SK-N-SH treated with all-trans-retinoic acid at 6 μM for 48 hours (cell line): ENCODE measurements around the gene D2HGDH.

ENCODE experiments used
- ATAC-seq: fragments of 200-7000 bp; cut with Tn5 transposase; 3 replicates; pipeline ENCODE4 v1.9.1; 2020; ENCODE audit warnings: mild to moderate bottlenecking, moderate library complexity
- ARNTL ChIP-seq: fragments of 450-650 bp; formaldehyde crosslinking; IDR thresholded peaks from 2 replicates; pipeline ENCODE4 v1.5.0; 2020; ENCODE audit warnings: low read depth, mild to moderate bottlenecking, moderate library complexity, borderline replicate concordance
- BACH2 ChIP-seq: fragments of 250-450 bp; sonication (Bioruptor Pico); IDR thresholded peaks from 2 replicates; pipeline ENCODE4 v1.9.0; 2021; ENCODE audit warnings: mild to moderate bottlenecking, borderline replicate concordance
- CSDC2 ChIP-seq: fragments of 250-450 bp; sonication (Bioruptor Pico); IDR thresholded peaks from 2 replicates; pipeline ENCODE4 v1.5.0; 2020; ENCODE audit warnings: mild to moderate bottlenecking, moderate library complexity
- ESRRG ChIP-seq: fragments of 250-450 bp; sonication (Bioruptor Pico); IDR thresholded peaks from 2 replicates; pipeline ENCODE4 v1.6.1; 2021; ENCODE audit warnings: mild to moderate bottlenecking
- GLIS3 ChIP-seq: fragments of 250-450 bp; sonication (Bioruptor Pico); IDR thresholded peaks from 2 replicates; pipeline ENCODE4 v1.5.0; 2020; ENCODE audit warnings: mild to moderate bottlenecking, moderate library complexity
- ISL1 ChIP-seq: fragments of 250-450 bp; sonication (Bioruptor Pico); IDR thresholded peaks from 2 replicates; pipeline ENCODE4 v2.1.2; 2022; ENCODE audit warnings: mild to moderate bottlenecking, moderate library complexity
- OSR1 ChIP-seq: fragments of 250-450 bp; sonication (Bioruptor Pico); IDR thresholded peaks from 2 replicates; pipeline ENCODE4 v1.8.0; 2022; ENCODE audit warnings: moderate library complexity, mild to moderate bottlenecking, inconsistent platforms
- PPARA ChIP-seq: fragments of 250-450 bp; sonication (Bioruptor Pico); IDR thresholded peaks from 2 replicates; pipeline ENCODE4 v1.5.0; 2020; ENCODE audit warnings: mild to moderate bottlenecking, borderline replicate concordance
- RARB ChIP-seq: fragments of 250-450 bp; sonication (Bioruptor Pico); IDR thresholded peaks from 2 replicates; pipeline ENCODE4 v1.8.0; 2021; ENCODE audit warnings: mild to moderate bottlenecking, moderate library complexity
- SNAI2 ChIP-seq: fragments of 250-450 bp; sonication (Bioruptor Pico); IDR thresholded peaks from 2 replicates; pipeline ENCODE4 v1.5.0; 2020; ENCODE audit warnings: mild to moderate bottlenecking, moderate library complexity
- TCF4 ChIP-seq: fragments of 250-450 bp; sonication (Bioruptor Pico); IDR thresholded peaks from 2 replicates; pipeline ENCODE4 v1.8.0; 2021; ENCODE audit warnings: mild to moderate bottlenecking, moderate library complexity, borderline replicate concordance
- TOX ChIP-seq: fragments of 250-450 bp; sonication (Bioruptor Pico); IDR thresholded peaks from 2 replicates; pipeline ENCODE4 v1.8.0; 2021; ENCODE audit warnings: mild to moderate bottlenecking, moderate library complexity, borderline replicate concordance
- ZFP30 ChIP-seq: fragments of 450-650 bp; formaldehyde crosslinking; IDR thresholded peaks from 2 replicates; pipeline ENCODE4 v1.5.0; 2022; ENCODE audit warnings: mild to moderate bottlenecking, moderate library complexity
- ZNF8 ChIP-seq: fragments of 450-650 bp; formaldehyde crosslinking; IDR thresholded peaks from 2 replicates; pipeline ENCODE4 v1.5.0; 2020; ENCODE audit warnings: mild to moderate bottlenecking, moderate library complexity
- TF ChIP-seq, protein P1 (sequence below): fragments of 250-450 bp; sonication (Bioruptor Pico); IDR thresholded peaks from 2 replicates; pipeline ENCODE4 v1.5.1; 2020; ENCODE audit warnings: low read depth, mild to moderate bottlenecking, moderate library complexity
- TF ChIP-seq, protein P2 (sequence below): fragments of 250-450 bp; sonication (Bioruptor Pico); IDR thresholded peaks from 2 replicates; pipeline ENCODE4 v1.5.0; 2020; ENCODE audit warnings: mild to moderate bottlenecking, moderate library complexity
- TF ChIP-seq, protein P3 (sequence below): fragments of 250-450 bp; sonication (Bioruptor Pico); IDR thresholded peaks from 2 replicates; pipeline ENCODE4 v1.8.0; 2021; ENCODE audit warnings: low read depth, mild to moderate bottlenecking, moderate library complexity, borderline replicate concordance
- TF ChIP-seq, protein P4 (sequence below): fragments of 250-450 bp; sonication (Bioruptor Pico); IDR thresholded peaks from 2 replicates; pipeline ENCODE4 v1.8.0; 2020; ENCODE audit warnings: mild to moderate bottlenecking, moderate library complexity, borderline replicate concordance
- TF ChIP-seq, protein P5 (sequence below): fragments of 250-450 bp; sonication (Bioruptor Pico); IDR thresholded peaks from 2 replicates; pipeline ENCODE4 v1.5.1; 2021; ENCODE audit warnings: mild to moderate bottlenecking, moderate library complexity

The D2HGDH gene

DNA sequence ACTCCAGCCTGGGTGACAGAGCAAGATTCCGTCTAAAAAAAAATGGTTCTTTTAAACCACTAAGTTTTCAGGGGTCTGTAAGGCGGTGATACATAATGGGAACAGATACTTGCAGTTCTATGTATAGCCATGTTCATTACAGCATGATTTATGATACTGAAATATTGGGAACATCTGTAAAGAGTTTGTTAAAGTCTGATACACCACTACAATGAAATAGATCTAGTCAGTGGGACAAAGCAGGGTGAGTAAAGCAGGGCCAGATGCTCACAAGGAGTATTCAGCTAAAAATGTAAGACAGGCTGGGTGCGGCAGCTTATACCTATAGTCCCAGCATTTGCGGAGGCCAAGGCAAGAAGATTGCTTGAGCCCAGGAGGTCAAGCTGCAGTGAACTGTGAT, 38.8 kb upstream of the D2HGDH start:
- TF ChIP-seq ISL1 (CRISPR knock-in tag): no peak
- TF ChIP-seq, protein P1, sequence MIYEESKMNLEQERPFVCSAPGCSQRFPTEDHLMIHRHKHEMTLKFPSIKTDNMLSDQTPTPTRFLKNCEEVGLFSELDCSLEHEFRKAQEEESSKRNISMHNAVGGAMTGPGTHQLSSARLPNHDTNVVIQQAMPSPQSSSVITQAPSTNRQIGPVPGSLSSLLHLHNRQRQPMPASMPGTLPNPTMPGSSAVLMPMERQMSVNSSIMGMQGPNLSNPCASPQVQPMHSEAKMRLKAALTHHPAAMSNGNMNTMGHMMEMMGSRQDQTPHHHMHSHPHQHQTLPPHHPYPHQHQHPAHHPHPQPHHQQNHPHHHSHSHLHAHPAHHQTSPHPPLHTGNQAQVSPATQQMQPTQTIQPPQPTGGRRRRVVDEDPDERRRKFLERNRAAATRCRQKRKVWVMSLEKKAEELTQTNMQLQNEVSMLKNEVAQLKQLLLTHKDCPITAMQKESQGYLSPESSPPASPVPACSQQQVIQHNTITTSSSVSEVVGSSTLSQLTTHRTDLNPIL (CRISPR knock-in tag): no peak
- TF ChIP-seq, protein P2, sequence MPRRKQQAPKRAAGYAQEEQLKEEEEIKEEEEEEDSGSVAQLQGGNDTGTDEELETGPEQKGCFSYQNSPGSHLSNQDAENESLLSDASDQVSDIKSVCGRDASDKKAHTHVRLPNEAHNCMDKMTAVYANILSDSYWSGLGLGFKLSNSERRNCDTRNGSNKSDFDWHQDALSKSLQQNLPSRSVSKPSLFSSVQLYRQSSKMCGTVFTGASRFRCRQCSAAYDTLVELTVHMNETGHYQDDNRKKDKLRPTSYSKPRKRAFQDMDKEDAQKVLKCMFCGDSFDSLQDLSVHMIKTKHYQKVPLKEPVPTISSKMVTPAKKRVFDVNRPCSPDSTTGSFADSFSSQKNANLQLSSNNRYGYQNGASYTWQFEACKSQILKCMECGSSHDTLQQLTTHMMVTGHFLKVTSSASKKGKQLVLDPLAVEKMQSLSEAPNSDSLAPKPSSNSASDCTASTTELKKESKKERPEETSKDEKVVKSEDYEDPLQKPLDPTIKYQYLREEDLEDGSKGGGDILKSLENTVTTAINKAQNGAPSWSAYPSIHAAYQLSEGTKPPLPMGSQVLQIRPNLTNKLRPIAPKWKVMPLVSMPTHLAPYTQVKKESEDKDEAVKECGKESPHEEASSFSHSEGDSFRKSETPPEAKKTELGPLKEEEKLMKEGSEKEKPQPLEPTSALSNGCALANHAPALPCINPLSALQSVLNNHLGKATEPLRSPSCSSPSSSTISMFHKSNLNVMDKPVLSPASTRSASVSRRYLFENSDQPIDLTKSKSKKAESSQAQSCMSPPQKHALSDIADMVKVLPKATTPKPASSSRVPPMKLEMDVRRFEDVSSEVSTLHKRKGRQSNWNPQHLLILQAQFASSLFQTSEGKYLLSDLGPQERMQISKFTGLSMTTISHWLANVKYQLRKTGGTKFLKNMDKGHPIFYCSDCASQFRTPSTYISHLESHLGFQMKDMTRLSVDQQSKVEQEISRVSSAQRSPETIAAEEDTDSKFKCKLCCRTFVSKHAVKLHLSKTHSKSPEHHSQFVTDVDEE (CRISPR knock-in tag): no peak
- TF ChIP-seq BACH2: no peak
- TF ChIP-seq ZFP30: no peak
- TF ChIP-seq PPARA (CRISPR knock-in tag): no peak
- TF ChIP-seq ZNF8 (CRISPR knock-in tag): no peak
- TF ChIP-seq, protein P3, sequence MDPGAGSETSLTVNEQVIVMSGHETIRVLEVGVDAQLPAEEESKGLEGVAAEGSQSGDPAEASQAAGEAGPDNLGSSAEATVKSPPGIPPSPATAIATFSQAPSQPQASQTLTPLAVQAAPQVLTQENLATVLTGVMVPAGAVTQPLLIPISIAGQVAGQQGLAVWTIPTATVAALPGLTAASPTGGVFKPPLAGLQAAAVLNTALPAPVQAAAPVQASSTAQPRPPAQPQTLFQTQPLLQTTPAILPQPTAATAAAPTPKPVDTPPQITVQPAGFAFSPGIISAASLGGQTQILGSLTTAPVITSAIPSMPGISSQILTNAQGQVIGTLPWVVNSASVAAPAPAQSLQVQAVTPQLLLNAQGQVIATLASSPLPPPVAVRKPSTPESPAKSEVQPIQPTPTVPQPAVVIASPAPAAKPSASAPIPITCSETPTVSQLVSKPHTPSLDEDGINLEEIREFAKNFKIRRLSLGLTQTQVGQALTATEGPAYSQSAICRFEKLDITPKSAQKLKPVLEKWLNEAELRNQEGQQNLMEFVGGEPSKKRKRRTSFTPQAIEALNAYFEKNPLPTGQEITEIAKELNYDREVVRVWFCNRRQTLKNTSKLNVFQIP: no peak
- no peak for TF ChIP-seq GLIS3 (CRISPR knock-in tag)
- TF ChIP-seq, all 23 proteins: peak for 0
- no peak for ATAC-seq

DNA sequence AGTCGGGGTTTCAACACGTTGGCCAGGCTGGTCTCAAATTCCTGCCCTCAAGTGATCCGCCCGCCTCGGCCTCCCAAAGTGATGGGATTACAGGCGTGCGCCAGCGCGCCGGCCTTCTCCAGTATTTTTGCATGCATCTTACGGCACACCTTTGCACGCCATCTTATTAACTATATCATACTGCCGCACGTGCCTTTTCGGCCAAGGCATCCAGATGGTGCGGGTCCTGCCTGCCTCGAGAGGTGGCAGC, 33.4 kb upstream of the D2HGDH start:
- 0 out of 2 replicates have a peak, but pooled peaks have one; percentile 23 for TF ChIP-seq TCF4 (CRISPR knock-in tag)
- TF ChIP-seq RARB (CRISPR knock-in tag): no peak
- no peak for TF ChIP-seq ESRRG (CRISPR knock-in tag)
- TF ChIP-seq BACH2: no peak
- no peak for TF ChIP-seq PPARA (CRISPR knock-in tag)
- TF ChIP-seq SNAI2: no peak
- TF ChIP-seq, protein P3: no peak
- TF ChIP-seq, protein P1 (CRISPR knock-in tag): no peak
- no peak for TF ChIP-seq ISL1 (CRISPR knock-in tag)
- no peak for ATAC-seq

DNA sequence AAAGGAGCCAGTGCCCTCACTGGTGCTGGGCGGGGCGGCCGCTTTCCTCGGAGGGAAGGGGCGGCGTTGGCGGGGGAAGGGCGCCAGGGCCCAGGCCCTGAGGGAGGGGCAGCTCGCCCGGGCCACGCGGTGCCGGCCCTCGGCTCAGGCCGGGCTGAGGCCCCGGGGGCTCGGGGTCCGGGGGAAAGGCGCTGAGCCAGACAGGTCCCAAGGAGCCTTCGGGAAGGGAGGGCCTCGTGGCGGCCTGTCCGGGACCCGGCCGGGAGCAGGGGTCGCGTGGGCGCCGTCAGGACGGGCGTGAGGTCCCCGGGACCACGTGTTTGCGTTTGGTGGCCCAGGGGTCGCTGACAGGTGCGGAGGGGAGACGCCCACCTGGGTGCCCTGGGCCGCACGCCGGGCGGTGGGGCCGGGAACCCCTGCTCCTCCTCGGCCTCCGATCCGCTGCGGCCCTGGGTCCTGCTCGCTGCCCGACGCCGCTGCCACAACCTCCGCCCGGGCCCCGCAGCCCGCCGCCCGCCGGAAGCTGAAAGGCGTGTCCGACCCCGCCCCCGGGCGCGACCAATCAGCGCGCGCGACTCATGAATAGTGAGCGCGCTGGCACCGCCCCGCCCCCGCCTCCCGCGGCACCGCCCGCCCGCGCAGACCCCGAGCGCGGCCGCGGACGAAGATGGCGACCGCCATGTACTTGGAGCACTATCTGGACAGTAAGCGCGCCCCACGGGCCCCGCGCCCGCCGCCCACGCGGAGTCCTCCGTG, 32.9 kb upstream of the D2HGDH start, which contains the start of gene ING5:
Gene ING5, plus strand, starts transcription at position 641 of the 756 bp plus-strand sequence. Its CDS starts 27 bp downstream, at position 668.
- peak; percentile 78 for ATAC-seq
- TF ChIP-seq ARNTL (CRISPR knock-in tag) (no peak), TCF4 (CRISPR knock-in tag) (no peak), PPARA (CRISPR knock-in tag) (no peak), OSR1 (CRISPR knock-in tag) (no peak), TOX (CRISPR knock-in tag) (no peak), ESRRG (CRISPR knock-in tag) (0 out of 2 replicates have a peak, but pooled peaks have one; percentile 18), RARB (CRISPR knock-in tag) (no peak), ISL1 (CRISPR knock-in tag) (no peak), CSDC2 (CRISPR knock-in tag) (peak; percentile 34; the same call in 1 of the 2 replicates), BACH2 (no peak)
- TF ChIP-seq, protein P4, sequence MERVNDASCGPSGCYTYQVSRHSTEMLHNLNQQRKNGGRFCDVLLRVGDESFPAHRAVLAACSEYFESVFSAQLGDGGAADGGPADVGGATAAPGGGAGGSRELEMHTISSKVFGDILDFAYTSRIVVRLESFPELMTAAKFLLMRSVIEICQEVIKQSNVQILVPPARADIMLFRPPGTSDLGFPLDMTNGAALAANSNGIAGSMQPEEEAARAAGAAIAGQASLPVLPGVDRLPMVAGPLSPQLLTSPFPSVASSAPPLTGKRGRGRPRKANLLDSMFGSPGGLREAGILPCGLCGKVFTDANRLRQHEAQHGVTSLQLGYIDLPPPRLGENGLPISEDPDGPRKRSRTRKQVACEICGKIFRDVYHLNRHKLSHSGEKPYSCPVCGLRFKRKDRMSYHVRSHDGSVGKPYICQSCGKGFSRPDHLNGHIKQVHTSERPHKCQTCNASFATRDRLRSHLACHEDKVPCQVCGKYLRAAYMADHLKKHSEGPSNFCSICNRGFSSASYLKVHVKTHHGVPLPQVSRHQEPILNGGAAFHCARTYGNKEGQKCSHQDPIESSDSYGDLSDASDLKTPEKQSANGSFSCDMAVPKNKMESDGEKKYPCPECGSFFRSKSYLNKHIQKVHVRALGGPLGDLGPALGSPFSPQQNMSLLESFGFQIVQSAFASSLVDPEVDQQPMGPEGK: no peak
- TF ChIP-seq, protein P5, sequence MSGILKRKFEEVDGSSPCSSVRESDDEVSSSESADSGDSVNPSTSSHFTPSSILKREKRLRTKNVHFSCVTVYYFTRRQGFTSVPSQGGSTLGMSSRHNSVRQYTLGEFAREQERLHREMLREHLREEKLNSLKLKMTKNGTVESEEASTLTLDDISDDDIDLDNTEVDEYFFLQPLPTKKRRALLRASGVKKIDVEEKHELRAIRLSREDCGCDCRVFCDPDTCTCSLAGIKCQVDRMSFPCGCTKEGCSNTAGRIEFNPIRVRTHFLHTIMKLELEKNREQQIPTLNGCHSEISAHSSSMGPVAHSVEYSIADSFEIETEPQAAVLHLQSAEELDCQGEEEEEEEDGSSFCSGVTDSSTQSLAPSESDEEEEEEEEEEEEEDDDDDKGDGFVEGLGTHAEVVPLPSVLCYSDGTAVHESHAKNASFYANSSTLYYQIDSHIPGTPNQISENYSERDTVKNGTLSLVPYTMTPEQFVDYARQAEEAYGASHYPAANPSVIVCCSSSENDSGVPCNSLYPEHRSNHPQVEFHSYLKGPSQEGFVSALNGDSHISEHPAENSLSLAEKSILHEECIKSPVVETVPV (CRISPR knock-in tag): no peak
- TF ChIP-seq, protein P1 (CRISPR knock-in tag): no peak
